ENCODE data around the gene MMEL1.

Gene MMEL1

DNA sequence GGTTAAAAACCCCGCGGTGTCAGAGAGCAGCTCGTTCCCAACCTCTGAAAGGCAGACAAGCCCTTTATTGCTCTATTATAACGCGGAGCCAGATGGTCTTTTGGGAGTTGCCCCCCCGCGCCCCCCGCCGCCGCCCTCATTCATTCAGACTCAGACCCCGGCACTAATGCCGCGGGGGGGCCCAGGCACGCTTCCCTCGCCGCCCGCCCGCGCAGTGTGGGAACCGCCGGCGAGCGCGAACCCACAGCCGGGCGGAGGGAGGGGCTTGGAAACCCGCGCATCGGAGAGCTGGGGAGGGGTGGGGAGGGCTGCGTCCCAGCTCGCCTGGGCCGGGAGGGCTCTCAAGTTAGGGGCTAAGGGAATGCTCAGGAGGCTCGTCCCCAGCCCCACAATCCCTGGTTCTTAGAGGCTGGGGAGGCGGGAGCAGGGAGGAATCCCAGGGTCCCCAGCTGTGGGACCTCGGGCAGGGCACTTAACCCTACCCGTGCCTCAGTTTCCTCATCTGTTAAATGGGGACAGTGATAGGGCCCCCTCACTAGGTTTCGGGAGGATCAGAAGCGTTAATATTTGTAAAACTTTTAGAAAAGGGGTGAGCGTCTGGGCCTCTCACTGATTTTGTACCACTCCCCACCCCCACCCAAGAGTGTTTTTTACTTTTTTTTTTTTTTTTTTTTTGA lies 91.9 kb downstream of the MMEL1 start:
- DNase-seq: no peak

Measured in NCI-H2029 (cell line).